Trophoblast cell (in vitro differentiated cells and primary cell): ENCODE data around the gene FRAS1.

Experiments used
- DNase-seq, 2 donors: peaks; one replicate each; pipeline ENCODE4 v3.0.0-alpha.2; 2016
- H2AFZ ChIP-seq: 2 replicates; pipeline ENCODE4 v1.6.1; 2013; ENCODE audit warnings: low read length, moderate library complexity, mild to moderate bottlenecking; ENCODE audit not compliant: insufficient read depth, poor library complexity
- H2AK5ac ChIP-seq: 2 replicates; pipeline ENCODE4 v1.6.1; 2013; ENCODE audit warnings: mild to moderate bottlenecking, low read length
- H2BK120ac ChIP-seq: 2 replicates; pipeline ENCODE4 v1.6.1; 2013; ENCODE audit warnings: low read length, mild to moderate bottlenecking, moderate library complexity; ENCODE audit not compliant: insufficient read depth, poor library complexity
- H2BK12ac ChIP-seq: 2 replicates; pipeline ENCODE4 v1.6.1; 2013; ENCODE audit warnings: mild to moderate bottlenecking, low read length, moderate library complexity
- H2BK5ac ChIP-seq: 2 replicates; pipeline ENCODE4 v1.6.1; 2013; ENCODE audit warnings: low read length, low read depth, moderate library complexity, mild to moderate bottlenecking; ENCODE audit not compliant: poor library complexity
- H3K14ac ChIP-seq: 2 replicates; pipeline ENCODE4 v1.6.1; 2013; ENCODE audit warnings: mild to moderate bottlenecking, low read length
- H3K18ac ChIP-seq: 2 replicates; pipeline ENCODE4 v1.6.1; 2013; ENCODE audit warnings: mild to moderate bottlenecking, low read length
- H3K23ac ChIP-seq: 2 replicates; pipeline ENCODE4 v1.6.1; 2013; ENCODE audit warnings: low read length
- H3K27ac ChIP-seq: 2 replicates; pipeline ENCODE4 v1.5.1; 2013; ENCODE audit warnings: low read depth, mild to moderate bottlenecking, inconsistent platforms, low read length, moderate library complexity
- H3K27me3 ChIP-seq: 2 replicates; pipeline ENCODE4 v1.6.1; 2013; ENCODE audit warnings: inconsistent platforms, mild to moderate bottlenecking, low read length, moderate library complexity; ENCODE audit not compliant: insufficient read depth
- H3K36me3 ChIP-seq, 2 experiments: 1 replicate in 1 of 2; 2 replicates in 1 of 2; pipeline ENCODE4 v1.6.1; 2013; ENCODE audit warnings: low read length in 2 of 2, mild to moderate bottlenecking in 2 of 2, moderate library complexity in 1 of 2; ENCODE audit not compliant: insufficient read depth in 2 of 2, control insufficient read depth in 1 of 2
- H3K4ac ChIP-seq: 2 replicates; pipeline ENCODE4 v1.6.1; 2013; ENCODE audit warnings: low read depth, mild to moderate bottlenecking, low read length, moderate library complexity
- H3K4me1 ChIP-seq, 2 experiments: 1 replicate in 1 of 2; 2 replicates in 1 of 2; pipeline ENCODE4 v1.6.1; 2013; ENCODE audit warnings: low read length in 2 of 2, mild to moderate bottlenecking in 2 of 2, moderate library complexity in 1 of 2; ENCODE audit not compliant: insufficient read depth in 2 of 2, control insufficient read depth in 1 of 2
- H3K4me2 ChIP-seq: 2 replicates; pipeline ENCODE4 v1.6.1; 2013; ENCODE audit warnings: inconsistent platforms, mild to moderate bottlenecking, low read length, moderate library complexity
- H3K4me3 ChIP-seq: 2 replicates; pipeline ENCODE4 v1.5.1; 2013; ENCODE audit warnings: mild to moderate bottlenecking, low read depth, low read length, inconsistent platforms
- H3K79me1 ChIP-seq: one replicate; pipeline ENCODE4 v1.6.1; 2013; ENCODE audit warnings: low read length
- H3K79me2 ChIP-seq: 2 replicates; pipeline ENCODE4 v1.6.1; 2013; ENCODE audit warnings: low read length, mild to moderate bottlenecking; ENCODE audit not compliant: control insufficient read depth, insufficient read depth, poor library complexity
- H3K9ac ChIP-seq: 2 replicates; pipeline ENCODE4 v1.6.1; 2013; ENCODE audit warnings: mild to moderate bottlenecking, low read length
- H3K9me3 ChIP-seq: 2 replicates; pipeline ENCODE4 v1.6.1; 2013; ENCODE audit warnings: low read depth, mild to moderate bottlenecking, control low read depth, inconsistent platforms, low read length; ENCODE audit not compliant: insufficient read depth
- H4K12ac ChIP-seq: 2 replicates; pipeline ENCODE4 v1.6.1; 2013; ENCODE audit warnings: low read depth, mild to moderate bottlenecking, low read length, moderate library complexity
- H4K8ac ChIP-seq: 2 replicates; pipeline ENCODE4 v1.6.1; 2013; ENCODE audit warnings: low read depth, mild to moderate bottlenecking, low read length, moderate library complexity
- H4K91ac ChIP-seq: one replicate; pipeline ENCODE4 v1.6.1; 2013; ENCODE audit warnings: low read depth, mild to moderate bottlenecking, low read length, moderate library complexity
- WGBS: extraction: QIAGEN DNeasy Blood & Tissue Kit; methylation state at CpG from one replicate; pipeline ENCODE4 v1.1.7; 2013; ENCODE audit warnings: missing lambda C conversion rate; ENCODE audit not compliant: insufficient read length, insufficient coverage; ENCODE audit errors: extremely low coverage; 5-methylcytosine and 5-hydroxymethylcytosine counted together

The FRAS1 gene

GRCh38 chr4:78552389-78553042, 495.4 kb downstream of the FRAS1 start:
- peaks cover 15% of the 10 kb centered on the region for H3K79me2 ChIP-seq
- peak overlapping the region; percentile 99 for H2BK5ac ChIP-seq
- H2BK120ac ChIP-seq: peak overlapping the region; percentile 100
- H3K79me1 ChIP-seq: peaks cover 22% of the 10 kb centered on the region
- H3K23ac ChIP-seq: no peak overlapping the region
- peak overlapping the region; percentile 65 for H3K4me2 ChIP-seq
- peak overlapping the region; percentile 97 for H3K9ac ChIP-seq
- H3K14ac ChIP-seq: peak overlapping the region; percentile 94
- H3K4ac ChIP-seq: peak overlapping the region; percentile 97
- peak overlapping the region; percentile 87 for H3K4me3 ChIP-seq
- H3K36me3 ChIP-seq: peaks cover 8 to 11% of the 10 kb centered on the region in 2 experiments
- H3K9me3 ChIP-seq: no peaks in the 10 kb centered on the region
- no peak overlapping the region for H3K18ac ChIP-seq
- H2BK12ac ChIP-seq: no peak overlapping the region
- DNase-seq: peak; percentile 94 to 98
- whole genome bisulfite sequencing: no CpG with 5 or more reads among the region's 10 CpGs
- H4K91ac ChIP-seq: peak overlapping the region; percentile 100
- no peak overlapping the region for H4K8ac ChIP-seq
- no peaks in the 10 kb centered on the region for H3K27me3 ChIP-seq
- no peak overlapping the region for H2AK5ac ChIP-seq
- H3K4me1 ChIP-seq: peaks cover 8 to 14% of the 10 kb centered on the region in 2 experiments
- no peak overlapping the region for H2AFZ ChIP-seq
- no peak overlapping the region for H4K12ac ChIP-seq
- peak overlapping the region; percentile 100 for H3K27ac ChIP-seq

- no CpG with 5 or more reads among the region's 3 CpGs for WGBS
- Histone ChIP-seq H2BK5ac (peak overlapping the region; percentile 99), H3K18ac (peak overlapping the region; percentile 95)
These were observed 495.9 kb downstream of the FRAS1 start for GRCh38 chr4:78553043-78553396.

DNA sequence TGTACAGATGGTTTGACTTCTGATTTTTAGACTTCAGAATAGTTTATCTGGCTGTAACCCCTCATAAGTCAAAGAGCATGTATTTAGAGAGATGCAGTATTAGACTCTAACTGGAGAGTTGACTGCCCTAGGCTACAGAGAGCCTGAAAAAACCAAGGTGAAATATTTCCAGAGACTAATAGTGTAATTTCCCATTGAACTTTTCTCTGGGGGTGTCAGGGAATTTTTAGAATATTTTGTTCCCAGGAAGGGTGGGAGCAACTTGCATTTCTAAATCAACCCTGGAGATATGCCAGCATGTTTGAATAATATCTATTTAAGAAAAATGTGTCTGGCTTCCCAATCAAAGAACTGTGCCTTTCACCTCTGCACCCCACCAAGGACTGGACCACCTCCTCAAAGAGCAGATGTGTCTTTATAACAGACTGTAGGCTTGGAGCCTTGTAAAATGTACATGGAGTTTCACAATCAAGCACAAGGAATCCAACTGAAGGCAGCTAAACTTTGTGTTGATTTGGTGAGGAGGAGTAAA, 496.5 kb downstream of the FRAS1 start:
- Histone ChIP-seq H4K8ac (peak overlapping the region; percentile 65), H3K36me3 (peaks cover 8 to 9% of the 10 kb centered on the region in 2 experiments), H3K18ac (no peak overlapping the region), H3K79me2 (peaks cover 15% of the 10 kb centered on the region), H3K79me1 (peaks cover 22% of the 10 kb centered on the region), H3K4me3 (no peak overlapping the region), H4K91ac (peak overlapping the region; percentile 73), H4K12ac (no peak overlapping the region), H2AFZ (no peak overlapping the region), H3K14ac (peak overlapping the region; percentile 95), H2BK12ac (peak overlapping the region; percentile 84), H3K27me3 (no peaks in the 10 kb centered on the region), H3K9ac (no peak overlapping the region), H3K4me1 (peaks cover 8 to 14% of the 10 kb centered on the region in 2 experiments), H3K9me3 (no peaks in the 10 kb centered on the region), H2AK5ac (peak overlapping the region; percentile 91), H3K27ac (peak overlapping the region; percentile 100), H2BK120ac (peak overlapping the region; percentile 95), H3K4me2 (peak overlapping the region; percentile 81), H2BK5ac (peak overlapping the region; percentile 88), H3K23ac (no peak overlapping the region), H3K4ac (peak overlapping the region; percentile 95)
- no peak for DNase-seq

More at GRCh38 chr4:78553043-78553396, 495.9 kb downstream of the FRAS1 start:
- H3K27me3 ChIP-seq: no peaks in the 10 kb centered on the region
- peak overlapping the region; percentile 94 for H3K14ac ChIP-seq
- peak overlapping the region; percentile 99 for H2BK120ac ChIP-seq
- peaks cover 15% of the 10 kb centered on the region for H3K79me2 ChIP-seq
- H3K4ac ChIP-seq: peak overlapping the region; percentile 97
- peak overlapping the region; percentile 30 for H3K9ac ChIP-seq
- no peak for DNase-seq
- H3K36me3 ChIP-seq: peaks cover 8 to 9% of the 10 kb centered on the region in 2 experiments
- no peak overlapping the region for H3K4me3 ChIP-seq
- peak overlapping the region; percentile 36 for H4K12ac ChIP-seq
- peak overlapping the region; percentile 100 for H3K27ac ChIP-seq
- H3K9me3 ChIP-seq: no peaks in the 10 kb centered on the region
- peak overlapping the region; percentile 81 for H3K4me2 ChIP-seq
- H4K91ac ChIP-seq: peak overlapping the region; percentile 97
- H2BK12ac ChIP-seq: peak overlapping the region; percentile 97
- peaks cover 8 to 14% of the 10 kb centered on the region in 2 experiments for H3K4me1 ChIP-seq
- peaks cover 22% of the 10 kb centered on the region for H3K79me1 ChIP-seq
- H2AFZ ChIP-seq: no peak overlapping the region
- no peak overlapping the region for H3K23ac ChIP-seq
- H2AK5ac ChIP-seq: peak overlapping the region; percentile 99
- peak overlapping the region; percentile 89 for H4K8ac ChIP-seq

- H3K4ac ChIP-seq: peak overlapping the region; percentile 31
- H3K27me3 ChIP-seq: no peaks in the 10 kb centered on the region
- H2AK5ac ChIP-seq: no peak overlapping the region
- no peak overlapping the region for H4K12ac ChIP-seq
- H3K4me2 ChIP-seq: no peak overlapping the region
- H3K36me3 ChIP-seq: peaks cover 9 to 11% of the 10 kb centered on the region in 2 experiments
- no peak overlapping the region for H3K23ac ChIP-seq
- no peak overlapping the region for H2BK12ac ChIP-seq
- no peak overlapping the region for H3K4me3 ChIP-seq
- H3K27ac ChIP-seq: peak overlapping the region; percentile 42
- H3K14ac ChIP-seq: no peak overlapping the region
- no peak overlapping the region for H3K18ac ChIP-seq
- peak in 1 of 2 donors; percentile 7 for DNase-seq
- WGBS: no CpG with 5 or more reads among the region's 4 CpGs
- H4K91ac ChIP-seq: no peak overlapping the region
- no peak overlapping the region for H2AFZ ChIP-seq
- H2BK120ac ChIP-seq: peak overlapping the region; percentile 55
- no peak overlapping the region for H3K9ac ChIP-seq
- peaks cover 29% of the 10 kb centered on the region for H3K79me1 ChIP-seq
- peak overlapping the region; percentile 46 for H2BK5ac ChIP-seq
- peaks cover 17% of the 10 kb centered on the region for H3K79me2 ChIP-seq
- no peaks in the 10 kb centered on the region for H3K9me3 ChIP-seq
- H4K8ac ChIP-seq: no peak overlapping the region
- peaks cover 19 to 21% of the 10 kb centered on the region in 2 experiments for H3K4me1 ChIP-seq
These were observed 499.5 kb downstream of the FRAS1 start for GRCh38 chr4:78556665-78557064.
